Ovary (tissue), 3 donors: ENCODE measurements around the gene SIK2.

Experiments used
- POLR2A ChIP-seq: fragments of 450-650 bp; IDR thresholded peaks from one replicate; pipeline ENCODE4 v1.6.1; 2017; ENCODE audit warnings: antibody characterized with exemption, mild to moderate bottlenecking, moderate library complexity
- TF ChIP-seq, protein P1 (sequence below), 3 donors: fragments of 450-650 bp in 2 of 3; fragments of 200-600 bp in 1 of 3; IDR thresholded peaks; one replicate each; pipeline versions ENCODE4 v1.5.1 to v1.8.0; 2016 to 2022; ENCODE audit warnings: antibody characterized with exemption in 3 of 3, mild to moderate bottlenecking in 1 of 3
- donor health status: DM: no; HTN: no; CAD: no.

DNA sequence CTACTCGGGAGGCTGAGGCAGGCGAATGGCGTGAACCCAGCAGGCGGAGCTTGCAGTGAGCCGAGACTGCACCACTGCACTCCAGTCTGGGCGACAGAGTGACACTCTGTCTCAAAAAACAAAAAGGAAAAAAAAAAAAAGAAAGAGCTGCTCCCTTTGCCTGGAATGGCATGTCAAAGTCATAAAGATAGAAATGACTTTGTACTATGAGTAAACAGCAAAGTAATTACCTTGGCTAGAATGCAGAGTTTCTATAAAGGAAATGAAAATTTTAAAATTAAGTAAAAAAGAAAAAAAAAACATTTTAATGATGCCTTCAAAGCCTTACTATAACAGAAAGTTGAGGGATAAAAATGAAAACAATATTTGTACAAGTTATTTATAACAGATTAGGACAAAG, 153.8 kb downstream of the SIK2 start:
- TF ChIP-seq, protein P1, sequence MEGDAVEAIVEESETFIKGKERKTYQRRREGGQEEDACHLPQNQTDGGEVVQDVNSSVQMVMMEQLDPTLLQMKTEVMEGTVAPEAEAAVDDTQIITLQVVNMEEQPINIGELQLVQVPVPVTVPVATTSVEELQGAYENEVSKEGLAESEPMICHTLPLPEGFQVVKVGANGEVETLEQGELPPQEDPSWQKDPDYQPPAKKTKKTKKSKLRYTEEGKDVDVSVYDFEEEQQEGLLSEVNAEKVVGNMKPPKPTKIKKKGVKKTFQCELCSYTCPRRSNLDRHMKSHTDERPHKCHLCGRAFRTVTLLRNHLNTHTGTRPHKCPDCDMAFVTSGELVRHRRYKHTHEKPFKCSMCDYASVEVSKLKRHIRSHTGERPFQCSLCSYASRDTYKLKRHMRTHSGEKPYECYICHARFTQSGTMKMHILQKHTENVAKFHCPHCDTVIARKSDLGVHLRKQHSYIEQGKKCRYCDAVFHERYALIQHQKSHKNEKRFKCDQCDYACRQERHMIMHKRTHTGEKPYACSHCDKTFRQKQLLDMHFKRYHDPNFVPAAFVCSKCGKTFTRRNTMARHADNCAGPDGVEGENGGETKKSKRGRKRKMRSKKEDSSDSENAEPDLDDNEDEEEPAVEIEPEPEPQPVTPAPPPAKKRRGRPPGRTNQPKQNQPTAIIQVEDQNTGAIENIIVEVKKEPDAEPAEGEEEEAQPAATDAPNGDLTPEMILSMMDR (IDR thresholded peaks at IDR 0.05), result no peak
- no peak for TF ChIP-seq POLR2A
